Stimulated activated CD8-positive, alpha-beta memory T cell treated with anti-CD3 and anti-CD28 coated beads, Interleukin-4, amount 100 ng/mL, for 4 hours (primary cell): ENCODE results near the gene EYA3.

ENCODE experiments used
- DNase-seq, 2 donors: peaks; one replicate each; pipeline ENCODE4 v3.0.0-alpha.2; 2020; ENCODE audit warnings: low read depth in 2 of 2, low spot score in 1 of 2

The EYA3 gene

DNA sequence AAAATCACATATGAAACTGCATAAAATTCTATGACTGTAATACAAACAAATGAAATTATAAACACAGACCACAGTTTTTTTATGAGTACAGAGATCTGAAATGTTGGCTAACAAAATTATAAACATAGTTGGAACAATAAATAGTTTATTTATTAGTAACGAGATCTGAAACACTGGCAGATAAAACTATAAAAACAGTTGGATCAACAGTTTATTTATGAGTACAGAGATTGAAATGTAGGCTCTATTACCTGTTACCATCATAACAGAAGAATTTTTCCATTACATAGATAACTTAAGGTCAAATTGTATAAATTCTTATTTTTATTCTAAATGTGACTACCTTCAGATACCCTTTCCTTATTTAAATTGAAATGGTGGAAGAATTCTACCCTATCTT, 14.5 kb downstream of the EYA3 start:
- no peak for DNase-seq

DNA sequence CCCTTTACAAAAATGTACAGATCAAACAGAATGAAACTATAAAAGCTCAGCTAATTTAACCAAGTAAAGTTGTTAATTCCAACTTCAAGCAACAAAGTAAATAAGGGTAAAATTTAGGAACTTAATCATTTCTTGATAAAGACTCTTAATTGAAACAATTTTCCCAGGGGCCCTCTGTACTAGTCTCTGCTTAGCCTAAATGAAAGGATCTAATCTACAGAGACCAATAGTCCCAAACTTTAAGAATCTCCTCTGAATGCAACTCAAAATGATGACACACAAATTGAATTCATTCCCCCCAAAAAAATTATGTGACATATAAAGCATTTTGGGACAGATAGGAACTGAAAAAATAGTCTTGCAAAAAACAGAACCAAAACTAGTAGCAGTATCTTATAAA, 16.6 kb downstream of the EYA3 start:
- no peak for DNase-seq

DNA sequence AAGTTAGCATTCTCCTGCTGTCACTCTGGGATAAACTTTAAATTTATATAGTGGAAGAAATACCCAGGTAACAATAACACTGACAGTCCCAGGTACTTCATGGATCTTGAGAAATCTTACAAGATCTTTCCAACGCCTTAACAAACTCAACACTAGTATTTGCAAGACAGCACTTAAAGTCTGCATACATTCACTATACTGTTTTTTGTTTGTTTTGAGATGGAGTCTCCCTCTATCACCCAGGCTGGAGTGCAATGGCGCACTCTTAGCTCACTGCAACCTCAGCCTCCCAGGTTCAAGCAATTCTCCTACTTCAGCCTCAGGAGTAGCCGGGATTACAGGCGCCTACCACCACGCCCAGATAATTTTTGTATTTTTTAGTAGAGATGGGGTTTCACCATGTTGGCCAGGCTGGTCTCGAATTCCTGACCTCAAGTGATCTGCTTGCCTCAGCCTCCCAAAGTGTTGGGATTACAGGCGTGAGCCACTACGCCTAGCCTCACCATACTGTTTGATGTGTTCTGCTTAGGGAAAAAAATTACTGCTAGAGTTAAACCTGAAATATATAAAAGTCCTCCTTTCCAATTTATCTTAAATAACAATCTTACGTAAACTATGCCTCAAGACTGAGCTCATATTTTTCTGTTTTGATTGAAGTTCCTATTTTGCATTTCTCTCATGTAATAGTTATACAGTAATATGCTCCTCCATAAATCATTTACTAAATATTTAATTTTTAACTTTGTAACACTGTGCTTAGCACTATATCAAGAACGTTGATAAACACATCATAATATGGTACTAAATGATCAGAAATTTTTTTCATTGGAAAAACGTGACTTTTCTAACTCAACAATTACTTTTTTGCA, 17.5 kb downstream of the EYA3 start:
- DNase-seq = no peak

DNA sequence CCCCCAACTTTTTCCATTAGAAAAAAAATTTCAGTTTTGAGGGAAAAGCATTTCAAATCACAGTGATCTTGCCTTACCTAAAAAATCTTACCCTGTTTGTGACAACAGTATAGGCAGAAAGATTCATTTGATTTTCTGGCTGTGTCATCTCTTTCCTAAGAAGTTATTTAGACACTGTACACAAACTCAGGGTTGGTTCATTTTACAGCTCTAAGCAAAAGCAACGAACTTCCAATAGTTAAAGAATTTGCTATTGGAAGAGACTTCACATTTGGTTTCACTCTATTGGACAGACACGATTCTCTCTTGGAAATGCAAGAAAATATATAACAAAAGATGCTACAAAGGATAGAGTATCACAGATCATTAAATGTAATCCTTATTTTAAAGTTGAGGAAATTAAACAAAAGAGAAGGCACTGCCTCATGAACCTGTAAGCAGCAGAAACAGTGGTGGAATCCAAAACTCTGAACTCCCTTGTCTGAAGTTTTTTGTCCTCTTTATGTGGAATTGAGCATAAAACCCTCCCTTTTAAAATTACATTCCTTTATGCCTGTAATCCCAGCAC, 20.8 kb downstream of the EYA3 start:
- no peak for DNase-seq

DNA sequence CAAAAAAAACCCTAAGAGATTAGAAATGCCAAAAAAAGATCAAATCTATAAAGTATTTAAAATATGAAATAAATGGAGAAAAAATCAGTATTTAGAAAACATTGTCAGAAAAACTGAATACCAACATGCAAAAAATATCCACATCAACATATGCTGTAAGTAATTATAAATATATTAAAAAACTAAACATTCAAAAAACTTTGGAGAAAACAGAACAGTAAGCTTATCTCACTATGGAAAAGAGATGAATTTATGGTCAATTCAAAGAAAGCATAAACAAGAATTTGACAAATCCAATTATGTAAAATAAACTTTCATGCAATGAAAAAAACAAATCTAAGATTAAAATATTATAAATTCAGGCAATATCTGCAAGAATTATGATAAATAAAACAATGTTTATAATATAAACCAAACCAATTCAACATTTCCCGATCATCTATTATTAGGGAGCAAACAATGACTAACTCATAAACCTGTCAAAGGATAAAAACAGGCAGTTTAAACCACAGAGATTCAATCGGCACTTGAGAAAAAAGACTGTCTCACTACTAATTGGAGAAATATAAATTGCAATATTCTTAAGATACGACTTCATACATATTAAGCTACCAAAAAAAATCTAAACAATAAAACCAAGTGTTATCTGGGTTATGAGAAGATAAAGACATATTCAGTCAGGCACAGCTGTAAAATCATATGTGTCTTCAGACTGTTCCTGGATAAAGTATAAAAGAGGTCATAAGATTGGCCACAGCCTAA, 21.8 kb downstream of the EYA3 start:
- no peak for DNase-seq

DNA sequence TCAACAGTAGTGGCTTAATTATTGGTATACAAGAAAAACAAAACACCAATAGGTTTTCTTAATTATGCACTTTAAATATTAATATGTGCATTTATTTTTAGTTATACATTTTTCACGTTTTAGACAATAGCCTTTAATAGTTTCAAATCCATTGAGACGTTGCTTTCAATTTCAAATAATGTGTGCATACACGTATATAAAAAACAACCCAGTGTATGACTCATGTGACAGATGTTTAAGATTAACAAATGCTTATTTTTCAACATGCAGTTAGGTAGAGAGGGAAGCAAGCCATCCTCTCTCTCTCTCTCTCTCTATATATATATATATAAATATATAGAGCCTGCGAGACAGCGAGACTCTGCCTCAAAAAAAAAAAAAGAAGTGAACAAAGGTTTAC, 24.3 kb downstream of the EYA3 start:
- DNase-seq = no peak

DNA sequence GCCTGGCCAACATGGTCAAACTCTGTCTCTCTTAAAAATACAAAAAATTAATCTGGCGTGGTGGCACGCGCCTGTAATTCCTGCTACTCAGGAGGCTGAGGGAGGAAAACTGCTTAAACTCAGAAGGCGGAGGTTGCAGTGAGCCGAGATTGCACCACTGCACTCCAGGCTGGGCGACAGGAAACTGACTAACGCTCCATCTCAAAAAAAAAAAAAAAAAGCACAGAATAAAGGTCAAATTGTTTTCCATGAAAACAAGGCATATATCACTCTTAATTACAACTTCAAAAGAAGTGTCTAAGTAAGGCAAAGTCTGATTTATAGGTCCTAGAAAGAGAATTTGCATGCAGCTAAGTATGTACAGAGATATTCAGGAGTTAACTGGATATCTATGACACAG, 25.6 kb downstream of the EYA3 start:
- DNase-seq = no peak

DNA sequence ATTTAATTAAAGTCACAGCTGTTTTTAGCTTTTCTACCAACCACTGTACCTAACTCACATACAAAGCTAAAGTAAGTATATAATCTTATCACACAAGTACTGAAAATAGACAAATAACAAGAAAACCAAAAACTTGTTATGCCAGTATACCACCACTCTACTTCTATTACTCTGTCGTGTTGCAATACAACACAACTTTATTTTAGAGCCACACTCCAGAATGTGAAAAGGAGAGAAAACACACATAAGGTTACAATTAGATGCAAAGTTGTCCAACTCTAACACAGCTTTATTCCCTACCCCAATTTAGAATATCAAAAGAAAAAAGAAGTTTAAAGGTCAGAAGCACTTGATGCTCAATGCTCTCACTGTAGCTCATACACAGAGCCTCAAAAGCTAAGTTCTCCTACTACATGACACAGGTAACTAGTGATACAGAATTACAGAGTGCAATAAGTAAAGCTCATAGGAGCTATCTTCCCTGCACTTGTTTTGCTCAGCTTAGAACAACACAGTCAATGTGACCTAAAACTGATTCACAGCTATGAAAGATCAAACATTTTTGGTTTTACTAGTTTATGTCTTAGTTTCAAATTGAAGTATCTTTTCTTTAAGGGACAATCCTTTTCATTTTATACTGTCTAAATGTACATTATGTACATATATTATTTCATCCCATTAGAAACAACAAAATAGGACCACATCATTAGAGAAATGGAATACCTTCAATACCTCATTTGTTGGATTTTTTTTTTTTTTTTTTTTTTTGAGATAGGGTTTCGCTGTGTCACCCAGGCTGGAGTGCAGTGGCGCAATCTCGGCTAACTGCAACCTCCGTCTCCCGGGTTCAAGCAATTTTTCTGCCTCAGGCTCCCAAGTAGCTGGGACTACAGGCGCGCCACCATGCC, 29.2 kb downstream of the EYA3 start:
- no peak for DNase-seq

DNA sequence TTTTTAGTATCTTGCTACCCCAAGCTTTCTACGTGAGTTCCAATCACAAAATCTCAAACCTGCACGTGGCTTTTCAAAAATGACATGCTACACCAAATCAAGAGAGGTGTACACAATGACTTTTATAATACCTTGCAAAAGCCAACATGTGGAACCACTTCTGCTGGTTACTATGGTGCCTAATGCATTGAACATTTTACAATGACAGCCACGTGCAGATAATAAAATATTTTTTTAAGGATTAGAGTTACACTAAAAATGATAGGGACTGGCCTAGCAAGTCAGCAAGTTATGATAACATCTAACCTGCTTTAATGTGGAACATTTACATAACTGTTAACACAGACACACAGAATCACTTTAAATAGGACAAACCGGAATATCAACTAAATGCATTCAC, 30.2 kb downstream of the EYA3 start:
- no peak for DNase-seq

DNA sequence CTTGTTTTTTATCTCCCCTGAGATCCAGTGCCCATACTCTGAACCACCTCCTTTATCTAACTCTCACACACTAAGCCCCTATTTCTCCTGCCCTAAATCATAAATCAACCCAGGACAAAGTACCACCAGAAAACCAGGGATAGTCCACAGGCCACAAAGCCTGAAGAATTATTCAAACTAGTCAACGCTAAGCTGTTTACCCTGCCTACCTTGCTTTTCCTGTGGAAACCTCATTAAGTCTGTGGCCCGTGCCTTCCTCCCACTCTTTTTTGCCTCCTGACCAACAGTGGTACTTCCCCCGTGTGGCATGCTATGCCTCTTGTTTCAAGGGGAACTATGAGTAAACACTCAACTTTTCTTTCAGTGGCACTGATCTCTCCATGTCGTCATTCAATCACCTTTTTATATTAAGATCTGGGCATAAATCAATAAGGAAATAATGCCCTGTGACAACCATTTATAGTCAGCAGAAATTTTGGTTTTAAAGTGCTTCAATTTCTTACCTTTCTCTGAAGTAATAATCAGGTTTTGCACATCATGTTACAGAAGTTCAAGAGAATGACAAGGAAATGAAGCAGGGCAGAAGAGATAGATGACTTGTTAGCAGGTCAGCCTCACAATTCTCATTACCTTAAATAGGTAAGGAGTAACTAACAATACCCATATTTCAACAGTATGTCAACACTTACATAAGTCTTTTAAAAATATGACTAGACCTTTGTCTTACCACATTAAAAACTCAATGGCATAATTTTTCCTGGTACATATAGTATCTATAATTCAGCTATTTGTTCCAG, 32.1 kb downstream of the EYA3 start:
- peak; percentile 33 to 47 for DNase-seq

DNA sequence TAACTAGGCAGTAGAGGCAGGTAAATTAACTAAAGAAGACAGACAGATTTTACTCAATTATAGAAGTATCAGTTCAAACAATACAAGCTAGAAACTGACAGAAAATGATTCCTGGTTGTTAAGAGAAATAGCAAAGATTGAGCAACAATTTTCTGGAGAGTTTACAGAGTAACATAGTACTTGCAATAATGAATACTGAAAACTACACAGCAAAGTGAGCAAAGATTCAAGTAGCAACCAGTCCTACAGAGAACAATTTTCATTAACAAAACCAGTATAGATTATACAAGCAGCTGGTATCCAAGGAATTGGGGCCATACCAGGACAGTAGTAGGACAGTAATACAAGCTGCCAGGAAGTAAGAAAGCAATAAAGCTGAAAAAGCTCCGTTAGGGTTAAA, 37.6 kb downstream of the EYA3 start:
- DNase-seq = no peak

DNA sequence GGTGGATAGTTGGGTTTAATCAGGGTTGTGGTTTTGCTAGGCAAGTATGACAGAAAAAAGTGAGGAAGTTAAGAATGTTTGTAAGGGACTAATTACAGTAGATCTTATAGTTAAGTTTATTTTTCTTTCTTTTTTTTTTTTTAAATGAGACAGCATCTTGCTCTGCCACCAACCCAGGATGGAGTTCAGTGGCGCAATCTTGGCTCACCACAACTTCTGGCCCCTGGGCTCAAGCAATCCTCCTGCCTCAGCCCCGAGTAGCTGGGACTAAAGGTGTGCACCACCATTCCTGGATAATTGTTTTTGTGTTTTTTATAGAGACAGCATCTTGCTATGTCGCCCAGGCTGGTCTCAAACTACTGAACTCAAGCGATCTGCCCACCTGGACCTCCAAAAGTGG, 41.7 kb downstream of the EYA3 start:
- DNase-seq = no peak

DNA sequence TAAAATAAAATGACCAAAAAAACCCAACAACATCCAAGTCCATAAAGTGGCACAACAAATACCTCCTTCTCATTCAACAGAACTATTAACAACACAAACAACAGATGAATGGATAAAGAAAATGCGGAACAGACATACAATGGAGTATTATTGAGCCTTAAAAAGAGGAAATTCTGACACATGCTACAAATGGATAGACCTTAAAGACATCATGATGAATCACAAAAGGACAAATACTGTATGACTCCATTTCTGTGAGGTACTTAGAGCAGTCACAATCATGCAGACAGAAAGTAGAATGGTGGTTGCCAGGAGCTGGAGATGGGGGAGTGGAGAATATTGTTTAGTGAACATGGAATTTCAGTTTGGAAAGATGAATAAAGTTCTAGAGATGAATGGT, 42.6 kb downstream of the EYA3 start:
- DNase-seq = no peak

DNA sequence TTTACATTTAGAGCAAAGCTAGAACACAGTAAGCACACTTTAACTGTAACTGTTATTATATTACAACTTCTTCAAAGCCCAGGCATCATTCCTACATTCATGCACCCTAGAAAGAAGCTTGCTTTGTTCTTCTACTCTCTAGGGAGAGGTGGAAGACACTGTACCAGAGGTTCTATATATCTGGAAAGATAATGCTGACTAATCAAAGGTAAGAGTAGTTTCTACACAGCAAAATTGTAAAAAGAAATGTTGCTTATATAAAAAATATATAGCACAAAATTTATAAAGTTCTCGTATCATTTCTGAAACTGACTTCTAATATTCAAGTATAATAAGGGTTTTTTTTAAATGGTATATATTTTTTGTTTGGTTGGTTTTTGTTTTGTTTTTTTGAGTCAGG, 44.0 kb downstream of the EYA3 start:
- no peak for DNase-seq

DNA sequence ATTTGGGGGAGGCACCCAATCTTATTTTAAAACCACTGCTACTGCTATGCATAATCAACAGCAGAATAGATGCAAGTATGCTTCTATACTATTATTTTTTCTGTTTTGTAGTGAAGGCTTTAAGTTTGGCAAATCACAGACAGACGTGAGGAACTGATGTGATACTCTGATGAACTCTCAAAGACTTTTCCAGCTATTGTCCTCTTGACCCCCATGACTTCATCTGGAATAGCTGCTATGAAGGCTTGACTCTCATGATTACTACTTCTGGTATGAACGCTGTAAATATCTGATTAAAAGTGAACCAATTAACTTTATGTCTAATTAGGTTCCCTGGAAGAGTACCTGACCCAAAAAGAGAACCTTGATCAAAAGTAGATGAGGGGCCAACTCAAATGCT, 49.1 kb downstream of the EYA3 start:
- DNase-seq = no peak

DNA sequence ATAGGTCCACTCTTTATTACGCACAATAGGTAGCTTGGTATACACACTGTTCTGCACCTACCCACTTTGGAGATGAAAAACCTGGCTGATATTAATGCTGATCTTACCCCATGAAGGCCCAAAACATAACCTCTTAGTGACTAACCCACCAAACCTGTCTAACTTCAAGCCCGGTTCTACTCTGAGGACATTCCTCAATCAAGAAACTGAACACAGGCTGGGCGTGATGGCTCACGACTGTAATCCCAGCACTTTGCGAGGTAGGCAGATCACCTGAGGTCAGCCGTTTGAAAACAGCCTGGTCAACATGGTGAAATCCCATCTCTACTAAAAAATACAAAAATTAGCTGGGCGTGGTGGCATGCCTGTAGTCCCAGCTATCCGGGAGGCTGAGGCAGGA, 50.5 kb downstream of the EYA3 start:
- DNase-seq = no peak

DNA sequence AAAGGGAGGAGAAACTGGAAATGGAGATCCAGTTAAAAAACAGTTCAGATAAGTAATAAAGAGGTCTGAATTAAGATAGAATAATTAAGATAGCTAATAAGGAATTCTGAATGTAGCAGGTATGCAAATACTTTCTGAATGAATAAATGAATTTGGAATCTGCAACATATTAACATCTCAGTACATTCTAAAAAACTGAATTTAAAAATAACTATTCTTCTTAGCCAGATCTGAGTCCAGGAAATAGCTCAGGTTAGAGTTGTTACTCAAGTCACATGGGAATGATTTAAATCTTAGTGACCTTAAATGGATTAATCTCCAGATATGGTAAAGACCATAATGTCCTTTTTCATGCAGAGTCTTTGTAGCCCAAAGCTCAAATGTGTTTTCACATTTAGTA, 51.2 kb downstream of the EYA3 start:
- DNase-seq = no peak

DNA sequence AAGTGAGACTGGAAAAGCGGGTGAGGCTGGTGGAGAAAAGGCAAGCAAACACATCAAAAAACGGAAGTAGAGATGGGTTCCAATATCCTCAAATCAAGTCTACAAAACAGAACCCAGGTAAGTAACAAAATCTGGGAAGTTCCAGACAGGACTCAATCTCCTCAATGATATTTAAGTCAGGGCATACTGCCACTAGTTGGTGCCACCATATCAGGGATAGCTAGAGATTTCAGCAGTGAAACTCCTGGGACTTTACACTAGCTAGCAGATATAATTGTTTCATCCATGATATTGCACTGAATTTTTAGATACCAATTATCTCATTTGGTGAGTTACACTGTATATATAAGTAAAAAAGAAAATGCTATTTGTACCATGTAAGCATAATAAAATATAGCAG, 52.0 kb downstream of the EYA3 start:
- DNase-seq = no peak

DNA sequence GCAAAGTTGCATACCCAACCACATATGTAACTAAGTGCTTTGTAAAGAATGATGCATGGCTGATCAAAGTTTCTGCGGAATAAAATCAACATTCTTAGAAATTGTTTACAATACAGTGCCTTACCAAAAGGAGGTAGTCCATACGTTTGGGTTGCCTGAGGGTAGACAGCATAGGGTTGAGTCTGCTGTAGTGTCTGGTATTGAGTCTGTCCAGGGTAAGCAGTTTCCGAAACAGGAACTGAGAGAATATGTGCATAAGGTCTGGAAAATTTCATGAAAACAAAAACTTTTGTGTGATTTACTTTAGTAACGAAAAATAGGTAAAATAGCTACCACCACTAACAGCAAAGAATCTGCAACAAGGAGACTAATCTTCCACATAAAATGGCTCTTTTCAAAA, 53.0 kb downstream of the EYA3 start:
- DNase-seq = no peak

DNA sequence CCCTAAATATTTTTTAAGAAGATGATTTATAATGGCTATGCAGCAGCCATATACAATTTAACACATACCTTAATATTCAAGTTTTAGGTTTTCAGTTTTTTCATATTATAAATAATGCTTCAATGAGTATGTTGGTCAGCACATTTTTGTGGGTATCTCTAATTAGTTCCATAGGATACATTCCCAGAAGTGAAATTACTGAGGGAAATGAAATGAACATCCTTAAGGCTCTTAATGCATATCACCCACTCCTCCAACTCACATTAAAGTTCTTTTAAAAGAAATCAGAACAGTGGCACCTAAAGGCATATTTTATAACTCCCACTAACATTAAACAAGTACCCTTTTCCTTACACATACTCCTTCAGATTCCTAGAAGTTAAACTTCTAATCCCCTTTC, 56.1 kb downstream of the EYA3 start:
- no peak for DNase-seq

DNA sequence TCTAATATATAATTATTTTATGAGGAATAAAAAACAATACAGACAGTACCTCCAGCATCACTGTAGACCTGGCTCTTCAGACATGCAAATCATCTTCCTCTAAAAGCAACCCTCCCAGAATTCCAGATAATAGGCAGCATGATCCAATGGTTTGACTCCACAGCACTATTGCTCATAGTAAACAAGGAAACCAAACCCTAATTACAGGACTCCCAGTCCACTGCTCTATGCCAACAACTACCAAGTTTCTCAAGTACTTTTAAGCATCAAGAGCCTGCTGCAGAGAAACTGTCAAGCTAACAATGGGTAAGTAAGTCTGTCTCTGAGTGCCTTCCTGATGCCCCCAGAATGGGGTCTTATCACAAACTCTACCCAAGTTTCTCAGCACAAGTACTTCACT, 57.2 kb downstream of the EYA3 start:
- no peak for DNase-seq
